Liver (tissue), 9 donors: ENCODE results near the gene FMO3. TPM values are rescaled to one million over a fixed set of nuclear protein-coding genes. Genes with fewer than 3 reads are reported as not detected.

Experiments used
- DNase-seq: peaks from one replicate; pipeline ENCODE4 v3.0.0-alpha.2; 2017; ENCODE audit warnings: low spot score
- H3K27ac ChIP-seq, 2 donors: one replicate each; pipeline ENCODE4 v1.7.0; 2013; ENCODE audit warnings: inconsistent platforms in 2 of 2, low read length in 2 of 2, control low read depth in 1 of 2, low read depth in 1 of 2, mild to moderate bottlenecking in 1 of 2
- H3K27me3 ChIP-seq, 4 donors: one replicate each; pipeline versions ENCODE4 v1.6.1 to v1.7.0; 2013; ENCODE audit warnings: low read length in 3 of 4, inconsistent platforms in 1 of 4, mild to moderate bottlenecking in 1 of 4, moderate library complexity in 1 of 4; ENCODE audit not compliant: control insufficient read depth in 4 of 4, insufficient read depth in 4 of 4
- H3K36me3 ChIP-seq, 4 donors: one replicate each; pipeline versions ENCODE4 v1.6.1 to v1.7.0; 2013; ENCODE audit warnings: low read length in 3 of 4, mild to moderate bottlenecking in 3 of 4, low read depth in 1 of 4, moderate library complexity in 1 of 4; ENCODE audit not compliant: control insufficient read depth in 4 of 4, insufficient read depth in 3 of 4
- H3K4me1 ChIP-seq, 4 donors: one replicate each; pipeline versions ENCODE4 v1.6.1 to v1.7.0; 2013; ENCODE audit warnings: low read length in 3 of 4, mild to moderate bottlenecking in 3 of 4, moderate library complexity in 1 of 4; ENCODE audit not compliant: control insufficient read depth in 4 of 4, insufficient read depth in 4 of 4
- H3K4me3 ChIP-seq, 3 donors: one replicate each; pipeline versions ENCODE4 v1.6.1 to v1.7.0; 2013; ENCODE audit warnings: low read length in 3 of 3, control low read depth in 1 of 3, low read depth in 1 of 3, mild to moderate bottlenecking in 1 of 3
- H3K9ac ChIP-seq, 2 donors: one replicate each; pipeline ENCODE4 v1.7.0; 2013; ENCODE audit warnings: low read length in 2 of 2, mild to moderate bottlenecking in 2 of 2, moderate library complexity in 2 of 2, control low read depth in 1 of 2, low read depth in 1 of 2
- H3K9me3 ChIP-seq, 4 donors: one replicate each; pipeline versions ENCODE4 v1.6.1 to v1.7.0; 2013; ENCODE audit warnings: low read length in 3 of 4; ENCODE audit not compliant: control insufficient read depth in 4 of 4
- ATF3 ChIP-seq: IDR thresholded peaks from 2 replicates; pipeline ENCODE4 v1.6.1; 2016; ENCODE audit warnings: antibody characterized with exemption
- EGR1 ChIP-seq, 2 donors: IDR thresholded peaks; 2 replicates each; pipeline ENCODE4 v1.6.1; 2016 to 2018; ENCODE audit warnings: antibody characterized with exemption in 2 of 2, low read depth in 2 of 2
- FOXA1 ChIP-seq: IDR thresholded peaks from 2 replicates; pipeline ENCODE4 v1.6.1; 2016; ENCODE audit warnings: antibody characterized with exemption
- FOXA2 ChIP-seq: IDR thresholded peaks from 2 replicates; pipeline ENCODE4 v1.6.1; 2016; ENCODE audit warnings: antibody characterized with exemption
- GABPA ChIP-seq, 2 donors: IDR thresholded peaks in 1 of 2; conservative IDR thresholded peaks in 1 of 2; 2 replicates each; pipeline ENCODE4 v1.6.1; 2016; ENCODE audit warnings: antibody characterized with exemption in 2 of 2, mild to moderate bottlenecking in 1 of 2, moderate library complexity in 1 of 2
- HNF4A ChIP-seq, 2 donors: conservative IDR thresholded peaks; 2 replicates each; pipeline ENCODE4 v1.6.1; 2016; ENCODE audit warnings: antibody characterized with exemption in 2 of 2, mild to moderate bottlenecking in 2 of 2
- HNF4G ChIP-seq: IDR thresholded peaks from 2 replicates; pipeline ENCODE4 v1.6.1; 2016; ENCODE audit warnings: antibody characterized with exemption
- JUND ChIP-seq, 2 donors: IDR thresholded peaks; 2 replicates each; pipeline ENCODE4 v1.6.1; 2016; ENCODE audit warnings: antibody characterized with exemption in 2 of 2
- NR2F2 ChIP-seq: IDR thresholded peaks from 2 replicates; pipeline ENCODE4 v1.6.1; 2016; ENCODE audit warnings: antibody characterized with exemption
- RAD21 ChIP-seq, 2 donors: IDR thresholded peaks; 2 replicates each; pipeline ENCODE4 v1.6.1; 2016; ENCODE audit warnings: antibody characterized with exemption in 2 of 2, mild to moderate bottlenecking in 2 of 2
- RXRA ChIP-seq, 2 donors: IDR thresholded peaks; 2 replicates each; pipeline ENCODE4 v1.6.1; 2017 to 2018; ENCODE audit warnings: antibody characterized with exemption in 2 of 2, mild to moderate bottlenecking in 1 of 2
- SP1 ChIP-seq: IDR thresholded peaks from 2 replicates; pipeline ENCODE4 v1.6.1; 2018; ENCODE audit warnings: antibody characterized with exemption, mild to moderate bottlenecking
- TAF1 ChIP-seq: conservative IDR thresholded peaks from 2 replicates; pipeline ENCODE4 v1.6.1; 2016; ENCODE audit warnings: antibody characterized with exemption, mild to moderate bottlenecking
- YY1 ChIP-seq: IDR thresholded peaks from 2 replicates; pipeline ENCODE4 v1.6.1; 2016; ENCODE audit warnings: antibody characterized with exemption, mild to moderate bottlenecking
- ZBTB33 ChIP-seq: IDR thresholded peaks from 2 replicates; pipeline ENCODE4 v1.6.1; 2016; ENCODE audit warnings: antibody characterized with exemption
- WGBS: extraction: QIAGEN DNeasy Blood & Tissue Kit; methylation state at CpG from one replicate; pipeline ENCODE4 v1.1.7; 2013; 5-methylcytosine and 5-hydroxymethylcytosine counted together
- polyA plus RNA-seq, 2 donors: library from polyadenylated mRNA; stranded (reverse) in 1 of 2; unstranded in 1 of 2; fragments of 200-250 nt in 1 of 2; fragments of >200 nt in 1 of 2; fragmentation: Nextera tagmentation in 1 of 2; extraction: Ambion mirVana in 1 of 2; gene quantifications; one replicate each; pipeline versions ENCODE4 v1.2.1 to v1.2.3, GENCODE V29; 2013 to 2015
- total RNA-seq, 2 donors: library from RNA; depleted of rRNA; stranded (reverse); fragments of >200 nt; gene quantifications; one replicate each; pipeline ENCODE4 v1.2.3, GENCODE V29; 2014
- TF ChIP-seq, protein P1 (sequence below): fragments of 150-350 bp; IDR thresholded peaks from 2 replicates; pipeline ENCODE4 v1.5.1; 2017; ENCODE audit warnings: improper control_type of control experiment, low read depth, low read length; ENCODE audit not compliant: missing input control
- TF ChIP-seq, protein P2 (sequence below): IDR thresholded peaks from 2 replicates; pipeline ENCODE4 v1.6.1; 2016; ENCODE audit warnings: antibody characterized with exemption, mild to moderate bottlenecking
- TF ChIP-seq, protein P3 (sequence below): IDR thresholded peaks from 2 replicates; pipeline ENCODE4 v1.6.1; 2016; ENCODE audit warnings: antibody characterized with exemption
- donor health status: healthy.
- donor health status: healthy.
- donor health status: healthy.
- donor health status: healthy.
- donor health status: healthy.

The FMO3 gene
- total and polyA plus RNA-seq, 4 donors, result 11.1 to 276 (median 123) TPM

GRCh38 chr1:171081314-171081753, 9.4 kb upstream of the FMO3 start:
- Histone ChIP-seq H3K9me3 (no peaks in the 10 kb centered on the region), H3K4me3 (no peak overlapping the region), H3K27me3 (no peaks in the 10 kb centered on the region), H3K36me3 (no peaks in the 10 kb centered on the region), H3K4me1 (peaks cover 2 to 50% (median 47%) of the 10 kb centered on the region in 4 donors), H3K27ac (peak overlapping the region; percentile 61 to 78), H3K9ac (peak overlapping the region in 1 of 2 donors; percentile 45)
- DNase-seq, result no peak
- TF ChIP-seq HNF4G, result peak; percentile 10
- TF ChIP-seq FOXA1, result no peak
- peak in 1 of 2 donors; percentile 4 for TF ChIP-seq RXRA (IDR thresholded peaks at IDR 0.05)
- peak; percentile 87 to 88 for TF ChIP-seq RAD21 (IDR thresholded peaks at IDR 0.05)
- TF ChIP-seq, protein P1, sequence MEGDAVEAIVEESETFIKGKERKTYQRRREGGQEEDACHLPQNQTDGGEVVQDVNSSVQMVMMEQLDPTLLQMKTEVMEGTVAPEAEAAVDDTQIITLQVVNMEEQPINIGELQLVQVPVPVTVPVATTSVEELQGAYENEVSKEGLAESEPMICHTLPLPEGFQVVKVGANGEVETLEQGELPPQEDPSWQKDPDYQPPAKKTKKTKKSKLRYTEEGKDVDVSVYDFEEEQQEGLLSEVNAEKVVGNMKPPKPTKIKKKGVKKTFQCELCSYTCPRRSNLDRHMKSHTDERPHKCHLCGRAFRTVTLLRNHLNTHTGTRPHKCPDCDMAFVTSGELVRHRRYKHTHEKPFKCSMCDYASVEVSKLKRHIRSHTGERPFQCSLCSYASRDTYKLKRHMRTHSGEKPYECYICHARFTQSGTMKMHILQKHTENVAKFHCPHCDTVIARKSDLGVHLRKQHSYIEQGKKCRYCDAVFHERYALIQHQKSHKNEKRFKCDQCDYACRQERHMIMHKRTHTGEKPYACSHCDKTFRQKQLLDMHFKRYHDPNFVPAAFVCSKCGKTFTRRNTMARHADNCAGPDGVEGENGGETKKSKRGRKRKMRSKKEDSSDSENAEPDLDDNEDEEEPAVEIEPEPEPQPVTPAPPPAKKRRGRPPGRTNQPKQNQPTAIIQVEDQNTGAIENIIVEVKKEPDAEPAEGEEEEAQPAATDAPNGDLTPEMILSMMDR, result peak; percentile 57

DNA sequence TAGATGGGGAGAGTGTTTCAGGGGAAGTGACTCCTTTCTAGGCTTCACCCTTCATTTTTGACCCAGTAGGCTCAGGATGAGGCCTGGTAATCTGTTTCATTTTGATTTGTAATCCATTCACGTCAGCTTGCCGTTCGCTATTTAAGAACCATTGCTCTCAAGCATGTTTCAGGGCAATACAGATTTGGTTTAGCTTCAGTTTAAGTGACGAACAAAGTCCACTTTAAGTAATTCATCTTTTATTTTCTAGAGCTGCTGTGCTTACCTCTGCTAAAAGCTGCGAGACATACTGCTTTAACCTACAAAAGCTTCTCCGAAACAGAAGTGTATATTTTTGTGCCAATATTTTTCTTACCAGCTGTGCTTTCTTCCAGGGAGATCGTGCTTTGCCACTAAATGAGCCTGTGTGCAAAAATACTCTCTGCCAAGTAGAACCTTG, 8.9 kb upstream of the FMO3 start:
- 25% methylated on average over 7 of the region's 7 CpGs for WGBS
- Histone ChIP-seq H3K9me3 (no peaks in the 10 kb centered on the region), H3K4me1 (peaks cover 2 to 51% (median 47%) of the 10 kb centered on the region in 4 donors), H3K9ac (peak overlapping the region in 1 of 2 donors; percentile 45), H3K36me3 (no peaks in the 10 kb centered on the region), H3K4me3 (no peak overlapping the region), H3K27ac (peak overlapping the region; percentile 61 to 78), H3K27me3 (no peaks in the 10 kb centered on the region)
- DNase-seq, result no peak
- TF ChIP-seq ATF3 (no peak), EGR1 (IDR thresholded peaks at IDR 0.05; ENCODE audit: low read depth in 2 of 2) (no peak), ZBTB33 (no peak), NR2F2 (no peak), SP1 (peak; percentile 28), HNF4A (conservative IDR thresholded peaks at IDR 0.05) (peak; percentile 54 to 56), HNF4G (peak; percentile 11), FOXA1 (no peak), JUND (IDR thresholded peaks at IDR 0.05) (no peak), RXRA (IDR thresholded peaks at IDR 0.05) (peak in 1 of 2 donors; percentile 44), TAF1 (no peak), YY1 (peak; percentile 56), RAD21 (IDR thresholded peaks at IDR 0.05) (no peak), GABPA (IDR thresholded peaks at IDR 0.05 in 1 of 2, conservative IDR thresholded peaks at IDR 0.05 in 1 of 2) (no peak), FOXA2 (no peak)
- TF ChIP-seq, protein P1, result no peak
- TF ChIP-seq, protein P2, sequence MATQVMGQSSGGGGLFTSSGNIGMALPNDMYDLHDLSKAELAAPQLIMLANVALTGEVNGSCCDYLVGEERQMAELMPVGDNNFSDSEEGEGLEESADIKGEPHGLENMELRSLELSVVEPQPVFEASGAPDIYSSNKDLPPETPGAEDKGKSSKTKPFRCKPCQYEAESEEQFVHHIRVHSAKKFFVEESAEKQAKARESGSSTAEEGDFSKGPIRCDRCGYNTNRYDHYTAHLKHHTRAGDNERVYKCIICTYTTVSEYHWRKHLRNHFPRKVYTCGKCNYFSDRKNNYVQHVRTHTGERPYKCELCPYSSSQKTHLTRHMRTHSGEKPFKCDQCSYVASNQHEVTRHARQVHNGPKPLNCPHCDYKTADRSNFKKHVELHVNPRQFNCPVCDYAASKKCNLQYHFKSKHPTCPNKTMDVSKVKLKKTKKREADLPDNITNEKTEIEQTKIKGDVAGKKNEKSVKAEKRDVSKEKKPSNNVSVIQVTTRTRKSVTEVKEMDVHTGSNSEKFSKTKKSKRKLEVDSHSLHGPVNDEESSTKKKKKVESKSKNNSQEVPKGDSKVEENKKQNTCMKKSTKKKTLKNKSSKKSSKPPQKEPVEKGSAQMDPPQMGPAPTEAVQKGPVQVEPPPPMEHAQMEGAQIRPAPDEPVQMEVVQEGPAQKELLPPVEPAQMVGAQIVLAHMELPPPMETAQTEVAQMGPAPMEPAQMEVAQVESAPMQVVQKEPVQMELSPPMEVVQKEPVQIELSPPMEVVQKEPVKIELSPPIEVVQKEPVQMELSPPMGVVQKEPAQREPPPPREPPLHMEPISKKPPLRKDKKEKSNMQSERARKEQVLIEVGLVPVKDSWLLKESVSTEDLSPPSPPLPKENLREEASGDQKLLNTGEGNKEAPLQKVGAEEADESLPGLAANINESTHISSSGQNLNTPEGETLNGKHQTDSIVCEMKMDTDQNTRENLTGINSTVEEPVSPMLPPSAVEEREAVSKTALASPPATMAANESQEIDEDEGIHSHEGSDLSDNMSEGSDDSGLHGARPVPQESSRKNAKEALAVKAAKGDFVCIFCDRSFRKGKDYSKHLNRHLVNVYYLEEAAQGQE, result no peak
- TF ChIP-seq, protein P3, sequence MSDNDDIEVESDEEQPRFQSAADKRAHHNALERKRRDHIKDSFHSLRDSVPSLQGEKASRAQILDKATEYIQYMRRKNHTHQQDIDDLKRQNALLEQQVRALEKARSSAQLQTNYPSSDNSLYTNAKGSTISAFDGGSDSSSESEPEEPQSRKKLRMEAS, result peak; percentile 35
